ENCODE results near the gene RNF43.

RNF43 gene

GRCh38 chr17:58381124-58382035, 36.0 kb downstream of the RNF43 start:
- DNase-seq (ENCODE audit: low read depth in 2 of 2), result no peak

- no peak for DNase-seq (ENCODE audit: low read depth in 2 of 2)
Observed at GRCh38 chr17:58380207-58381123, 36.9 kb downstream of the RNF43 start.

GRCh38 chr17:58379511-58379824, 37.9 kb downstream of the RNF43 start:
- DNase-seq (ENCODE audit: low read depth in 2 of 2), result no peak

- no peak for DNase-seq (ENCODE audit: low read depth in 2 of 2)
Observed at GRCh38 chr17:58378733-58379510, 38.4 kb downstream of the RNF43 start.

- no peak for DNase-seq (ENCODE audit: low read depth in 2 of 2)
Observed at GRCh38 chr17:58377661-58378060, 39.7 kb downstream of the RNF43 start.

GRCh38 chr17:58377093-58377601, 40.2 kb downstream of the RNF43 start:
- DNase-seq (ENCODE audit: low read depth in 2 of 2), result no peak

GRCh38 chr17:58376472-58377000, 40.8 kb downstream of the RNF43 start:
- no peak for DNase-seq (ENCODE audit: low read depth in 2 of 2)

GRCh38 chr17:58375811-58376210, 41.5 kb downstream of the RNF43 start:
- DNase-seq (ENCODE audit: low read depth in 2 of 2), result no peak

GRCh38 chr17:58375256-58375655, 42.1 kb downstream of the RNF43 start:
- DNase-seq (ENCODE audit: low read depth in 2 of 2), result no peak

- DNase-seq (ENCODE audit: low read depth in 2 of 2), result no peak
Observed at GRCh38 chr17:58373923-58374322, 43.4 kb downstream of the RNF43 start.

GRCh38 chr17:58373003-58373402, 44.3 kb downstream of the RNF43 start:
- DNase-seq (ENCODE audit: low read depth in 2 of 2), result no peak

- no peak for DNase-seq (ENCODE audit: low read depth in 2 of 2)
Observed at GRCh38 chr17:58371300-58371950, 45.9 kb downstream of the RNF43 start.

GRCh38 chr17:58370716-58371115, 46.6 kb downstream of the RNF43 start:
- no peak for DNase-seq (ENCODE audit: low read depth in 2 of 2)

- no peak for DNase-seq (ENCODE audit: low read depth in 2 of 2)
Observed at GRCh38 chr17:58370309-58370708, 47.0 kb downstream of the RNF43 start.

GRCh38 chr17:58369214-58370031, 47.9 kb downstream of the RNF43 start:
- DNase-seq (ENCODE audit: low read depth in 2 of 2), result no peak

GRCh38 chr17:58368860-58369213, 48.5 kb downstream of the RNF43 start:
- no peak for DNase-seq (ENCODE audit: low read depth in 2 of 2)
